Measurements from ENCODE around the gene PTDSS2. TPM values are rescaled to one million over a fixed set of nuclear protein-coding genes. Genes with fewer than 3 reads are reported as not detected.
"Not testable (repeated sequence)": the region's sequence is repeated elsewhere in the genome, so short reads cannot be mapped to it uniquely, and the experiment has no call there.

PTDSS2 gene
- total and polyA plus RNA-seq, 9 of the 15 experiments (the other 6 are each of a cell fraction or from before 2014, with no cell fraction given) = 0.45 to 53.9 (median 17.2) TPM

DNA sequence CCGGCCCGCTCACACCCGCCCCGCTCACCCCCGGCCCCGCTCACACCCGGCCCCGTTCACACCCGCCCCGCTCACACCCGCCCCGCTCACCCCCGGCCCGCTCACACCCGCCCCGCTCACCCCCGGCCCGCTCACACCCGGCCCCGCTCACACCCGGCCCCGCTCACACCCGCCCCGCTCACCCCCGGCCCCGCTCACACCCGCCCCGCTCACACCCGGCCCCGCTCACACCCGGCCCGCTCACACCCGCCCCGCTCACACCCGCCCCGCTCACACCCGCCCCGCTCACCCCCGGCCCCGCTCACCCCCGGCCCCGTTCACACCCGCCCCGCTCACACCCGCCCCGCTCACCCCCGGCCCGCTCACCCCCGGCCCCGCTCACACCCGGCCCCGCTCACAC is 48.9 kb upstream of the PTDSS2 start:
- no CpG with 5 or more reads among the region's 52 CpGs for WGBS (ENCODE audit: insufficient coverage, low coverage, missing lambda C conversion rate)
- DNase-seq (ENCODE audit: extremely low read depth in 1 of 4, low spot score in 3 of 4); CTCF ChIA-PET (ENCODE audit: low intra/inter-chr PET ratio); H2AFZ ChIP-seq (ENCODE audit: low read depth, low read length); in situ Hi-C loops (cut with MboI); FAIRE-seq; H3K9me1 ChIP-seq (ENCODE audit: control insufficient read depth, insufficient read depth, low read length); POLR2A ChIA-PET; intact Hi-C loops (cut with micrococcal nuclease); H3K9me3 ChIP-seq (replicated peaks; ENCODE audit: control insufficient read depth, insufficient read depth, low read depth, low read length); H3K27ac ChIP-seq (ENCODE audit: extremely low read depth, low read depth, low read length); ATAC-seq; BruUV-seq (replicated peaks); H3K4me2 ChIP-seq (ENCODE audit: insufficient read depth, low read length); H3K9ac ChIP-seq (ENCODE audit: insufficient read depth in 1 of 2, low read depth in 2 of 2, low read length in 2 of 2); H4K20me1 ChIP-seq (replicated peaks; ENCODE audit: control insufficient read depth, insufficient read depth, low read length); H3K27me3 ChIP-seq (ENCODE audit: control insufficient read depth in 2 of 2, insufficient read depth in 2 of 2, low read length in 2 of 2); H3K4me3 ChIP-seq: not testable (repeated sequence)
- Histone ChIP-seq H3K36me3 (ENCODE audit: control insufficient read depth, insufficient read depth, low read length) (peaks cover 67% of the 10 kb centered on the region; the same call in 2 of the 3 replicates), H3K79me2 (ENCODE audit: control insufficient read depth, insufficient read depth, low read length) (peaks cover 11% of the 10 kb centered on the region; the same call in 2 of the 3 replicates), H3K4me1 (replicated peaks in 1 of 2; ENCODE audit: control insufficient read depth in 2 of 2, insufficient read depth in 2 of 2, low read length in 2 of 2) (peaks cover 0 to 39% of the 10 kb centered on the region in 2 experiments; a peak in 2 of 5 replicates)

DNA sequence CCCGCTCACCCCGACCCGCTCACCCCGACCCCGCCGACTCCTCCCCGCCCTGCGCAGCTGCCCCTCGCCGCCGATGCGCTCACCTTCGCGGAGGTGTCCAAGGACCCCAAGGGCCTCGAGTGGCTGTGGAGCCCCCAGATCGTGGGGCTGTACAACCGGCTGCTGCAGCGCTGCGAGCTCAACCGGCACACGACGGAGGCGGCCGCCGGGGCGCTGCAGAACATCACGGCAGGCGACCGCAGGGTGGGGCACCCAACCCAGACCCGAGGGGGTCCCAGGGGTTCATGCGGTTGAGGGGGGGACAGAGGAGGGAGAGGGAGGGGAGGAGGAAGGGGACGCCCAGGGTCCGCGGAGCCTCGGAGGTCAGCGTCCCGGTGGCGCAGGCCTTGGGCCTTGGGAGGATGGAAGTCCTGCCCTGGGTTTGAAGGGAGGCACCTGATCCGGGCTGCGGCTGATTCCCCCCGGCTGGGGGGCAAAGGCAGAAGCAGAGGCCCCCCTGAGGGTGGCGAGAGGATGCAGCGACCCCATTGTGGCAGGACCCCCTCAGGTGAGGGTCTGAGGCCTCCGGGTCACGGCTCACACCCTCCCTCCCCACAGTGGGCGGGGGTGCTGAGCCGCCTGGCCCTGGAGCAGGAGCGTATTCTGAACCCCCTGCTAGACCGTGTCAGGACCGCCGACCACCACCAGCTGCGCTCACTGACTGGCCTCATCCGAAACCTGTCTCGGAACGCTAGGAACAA is 46.9 kb upstream of the PTDSS2 start:
- H3K4me3 ChIP-seq = no peak overlapping the region
- no peaks in the 10 kb centered on the region for H4K20me1 ChIP-seq (replicated peaks; ENCODE audit: control insufficient read depth, insufficient read depth, low read length)
- ChIA-PET POLR2A (interaction anchor here (1.2 kb wide), 1 partner anchor 12 kb away, joined by 4 read pairs; the partner anchor contains the start of gene SIGIRR), CTCF (ENCODE audit: low intra/inter-chr PET ratio) (no interaction called here)
- peaks cover 11% of the 10 kb centered on the region; the same call in 2 of the 3 replicates for H3K79me2 ChIP-seq (ENCODE audit: control insufficient read depth, insufficient read depth, low read length)
- H3K9me3 ChIP-seq (replicated peaks; ENCODE audit: control insufficient read depth, insufficient read depth, low read depth, low read length) = peaks cover 2% of the 10 kb centered on the region; the same call in 1 of the 2 replicates
- H3K9me1 ChIP-seq (ENCODE audit: control insufficient read depth, insufficient read depth, low read length) = no peaks in the 10 kb centered on the region
- no peak overlapping the region for H3K9ac ChIP-seq (ENCODE audit: insufficient read depth in 1 of 2, low read depth in 2 of 2, low read length in 2 of 2)
- H3K4me2 ChIP-seq (ENCODE audit: insufficient read depth, low read length) = no peak overlapping the region
- ATAC-seq (no peak), FAIRE-seq (no peak), DNase-seq (ENCODE audit: extremely low read depth in 1 of 4, low spot score in 3 of 4) (no peak)
- peaks cover 47% of the 10 kb centered on the region; the same call in 2 of the 3 replicates for H3K36me3 ChIP-seq (ENCODE audit: control insufficient read depth, insufficient read depth, low read length)
- H3K27ac ChIP-seq (ENCODE audit: extremely low read depth, low read depth, low read length) = no peak overlapping the region
- no TSS peak for BruUV-seq (replicated peaks)
- 98% methylated on average over 9 of the region's 55 CpGs for WGBS (ENCODE audit: insufficient coverage, low coverage, missing lambda C conversion rate)
- peaks cover 6 to 44% of the 10 kb centered on the region in 2 experiments; a peak in 3 of 5 replicates for H3K4me1 ChIP-seq (replicated peaks in 1 of 2; ENCODE audit: control insufficient read depth in 2 of 2, insufficient read depth in 2 of 2, low read length in 2 of 2)
- intact Hi-C loops (cut with micrococcal nuclease) (no loop called here), in situ Hi-C loops (cut with MboI) (no loop called here)
- no peaks in the 10 kb centered on the region for H3K27me3 ChIP-seq (ENCODE audit: control insufficient read depth in 2 of 2, insufficient read depth in 2 of 2, low read length in 2 of 2)
- H2AFZ ChIP-seq (ENCODE audit: low read depth, low read length) = no peak overlapping the region
- peak; percentile 31 for TF ChIP-seq PCBP1 (IDR thresholded peaks at IDR 0.05; ENCODE audit: low read depth, low read length, poor library complexity, severe bottlenecking)
- TF ChIP-seq, protein P1, sequence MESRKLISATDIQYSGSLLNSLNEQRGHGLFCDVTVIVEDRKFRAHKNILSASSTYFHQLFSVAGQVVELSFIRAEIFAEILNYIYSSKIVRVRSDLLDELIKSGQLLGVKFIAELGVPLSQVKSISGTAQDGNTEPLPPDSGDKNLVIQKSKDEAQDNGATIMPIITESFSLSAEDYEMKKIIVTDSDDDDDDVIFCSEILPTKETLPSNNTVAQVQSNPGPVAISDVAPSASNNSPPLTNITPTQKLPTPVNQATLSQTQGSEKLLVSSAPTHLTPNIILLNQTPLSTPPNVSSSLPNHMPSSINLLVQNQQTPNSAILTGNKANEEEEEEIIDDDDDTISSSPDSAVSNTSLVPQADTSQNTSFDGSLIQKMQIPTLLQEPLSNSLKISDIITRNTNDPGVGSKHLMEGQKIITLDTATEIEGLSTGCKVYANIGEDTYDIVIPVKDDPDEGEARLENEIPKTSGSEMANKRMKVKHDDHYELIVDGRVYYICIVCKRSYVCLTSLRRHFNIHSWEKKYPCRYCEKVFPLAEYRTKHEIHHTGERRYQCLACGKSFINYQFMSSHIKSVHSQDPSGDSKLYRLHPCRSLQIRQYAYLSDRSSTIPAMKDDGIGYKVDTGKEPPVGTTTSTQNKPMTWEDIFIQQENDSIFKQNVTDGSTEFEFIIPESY (CRISPR knock-in tag; IDR thresholded peaks at IDR 0.05) = 0 out of 2 replicates have a peak, but pooled peaks have one; percentile 30
- peak; percentile 22 for TF ChIP-seq HMGN3 (IDR thresholded peaks at IDR 0.05; ENCODE audit: borderline replicate concordance, extremely low read depth, insufficient read length, low read depth, low read length)
- TF ChIP-seq, protein P2, sequence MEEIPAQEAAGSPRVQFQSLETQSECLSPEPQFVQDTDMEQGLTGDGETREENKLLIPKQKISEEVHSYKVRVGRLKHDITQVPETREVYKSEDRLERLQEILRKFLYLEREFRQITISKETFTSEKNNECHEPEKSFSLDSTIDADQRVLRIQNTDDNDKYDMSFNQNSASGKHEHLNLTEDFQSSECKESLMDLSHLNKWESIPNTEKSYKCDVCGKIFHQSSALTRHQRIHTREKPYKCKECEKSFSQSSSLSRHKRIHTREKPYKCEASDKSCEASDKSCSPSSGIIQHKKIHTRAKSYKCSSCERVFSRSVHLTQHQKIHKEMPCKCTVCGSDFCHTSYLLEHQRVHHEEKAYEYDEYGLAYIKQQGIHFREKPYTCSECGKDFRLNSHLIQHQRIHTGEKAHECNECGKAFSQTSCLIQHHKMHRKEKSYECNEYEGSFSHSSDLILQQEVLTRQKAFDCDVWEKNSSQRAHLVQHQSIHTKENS (CRISPR knock-in tag; IDR thresholded peaks at IDR 0.05) = no peak
- no peak for TF ChIP-seq CEBPB (tag; IDR thresholded peaks at IDR 0.05)
- no peak for TF ChIP-seq ZNF24 (IDR thresholded peaks at IDR 0.05)
- no peak for TF ChIP-seq XRCC5 (IDR thresholded peaks at IDR 0.05; ENCODE audit: low read depth, low read length)
- TF ChIP-seq PYGO2 (tag; IDR thresholded peaks at IDR 0.05) = no peak
